Esophagus muscularis mucosa (tissue), 4 donors: ENCODE measurements around the gene CHST15. TPM values are rescaled to one million over a fixed set of nuclear protein-coding genes. Genes with fewer than 3 reads are reported as not detected.

ENCODE experiments used
- DNase-seq: peaks from one replicate; pipeline ENCODE4 v3.0.0-alpha.2; 2017; ENCODE audit errors: extremely low spot score
- H3K27ac ChIP-seq, 4 donors: fragments of 200-600 bp; sonication (generic); replicated peaks in 1 of 4; 1 replicate in 3 of 4; 2 replicates in 1 of 4; pipeline ENCODE4 v1.5.1; 2016 to 2019; ENCODE audit warnings: mild to moderate bottlenecking in 1 of 4
- H3K27me3 ChIP-seq, 4 donors: fragments of 200-600 bp; sonication (generic); one replicate each; pipeline versions ENCODE4 v1.5.1 to v1.6.0; 2016 to 2019
- H3K36me3 ChIP-seq, 4 donors: fragments of 200-600 bp; sonication (generic); one replicate each; pipeline ENCODE4 v1.5.1; 2016 to 2019
- H3K4me1 ChIP-seq, 4 donors: fragments of 200-600 bp; sonication (generic); one replicate each; pipeline ENCODE4 v1.5.1; 2016 to 2019
- H3K4me3 ChIP-seq, 4 donors: fragments of 200-600 bp; sonication (generic); 1 replicate in 2 of 4; 2 replicates in 2 of 4; pipeline ENCODE4 v1.5.1; 2016 to 2019; ENCODE audit warnings: mild to moderate bottlenecking in 4 of 4, moderate library complexity in 1 of 4
- H3K9me3 ChIP-seq, 4 donors: fragments of 200-600 bp; sonication (generic); 1 replicate in 3 of 4; 2 replicates in 1 of 4; pipeline ENCODE4 v1.5.1; 2016 to 2019
- CTCF ChIP-seq, 3 experiments: fragments of 200-600 bp in 2 of 3; fragments of 450-650 bp in 1 of 3; sonication (generic) in 2 of 3; IDR thresholded peaks; one replicate each; pipeline ENCODE4 v1.5.1; 2017 to 2019; ENCODE audit warnings: antibody characterized with exemption in 3 of 3, mild to moderate bottlenecking in 2 of 3, moderate library complexity in 1 of 3
- EP300 ChIP-seq: sonication (generic); formaldehyde crosslinking; IDR thresholded peaks from one replicate; pipeline ENCODE4 v1.6.1; 2017; ENCODE audit warnings: antibody characterized with exemption
- POLR2A ChIP-seq: fragments of 450-650 bp; IDR thresholded peaks from one replicate; pipeline ENCODE4 v1.6.1; 2017; ENCODE audit warnings: antibody characterized with exemption, moderate library complexity, mild to moderate bottlenecking, low read depth
- POLR2AphosphoS5 ChIP-seq, 2 donors: sonication (generic); formaldehyde crosslinking; IDR thresholded peaks; one replicate each; pipeline ENCODE4 v1.6.1; 2017; ENCODE audit warnings: antibody characterized with exemption in 2 of 2
- WGBS: methylation state at CpG from one replicate; pipeline ENCODE4 v1.1.5; 2018; 5-methylcytosine and 5-hydroxymethylcytosine counted together
- intact Hi-C: fragments of 100-400 bp; cut with DNase I; formaldehyde crosslinking; loops from one replicate; pipeline ENCODE4 v1.15.1; 2023
- total RNA-seq, 4 donors: library from RNA; depleted of rRNA; stranded (reverse); fragments of >200 nt; gene quantifications; one replicate each; pipeline versions ENCODE4 v1.1.0 to v1.2.1, GENCODE V29; 2016

CHST15 gene
- total RNA-seq, 4 donors from 2014 or later = 48.2 to 76.1 (median 62.5) TPM

GRCh38 chr10:124057601-124058000 lies 35.8 kb downstream of the CHST15 start:
- no peak for DNase-seq
- no peaks in the 10 kb centered on the region for H3K27me3 ChIP-seq
- intact Hi-C loops = no loop called here
- TF ChIP-seq POLR2A = no peak
- TF ChIP-seq EP300 = no peak
- TF ChIP-seq POLR2AphosphoS5 (IDR thresholded peaks at IDR 0.05) = no peak
- no peak for TF ChIP-seq CTCF (IDR thresholded peaks at IDR 0.05)
- H3K9me3 ChIP-seq = no peaks in the 10 kb centered on the region
- H3K27ac ChIP-seq = no peak overlapping the region
- peaks cover 0 to 11% (median 0%) of the 10 kb centered on the region in 4 donors for H3K36me3 ChIP-seq
- 66% methylated on average over 6 of the region's 6 CpGs for WGBS
- H3K4me3 ChIP-seq = no peak overlapping the region
- peaks cover 0 to 89% (median 72%) of the 10 kb centered on the region in 4 donors for H3K4me1 ChIP-seq

GRCh38 chr10:124056337-124056980 lies 36.9 kb downstream of the CHST15 start:
- Histone ChIP-seq H3K4me1 (peaks cover 0 to 86% (median 61%) of the 10 kb centered on the region in 4 donors), H3K27ac (no peak overlapping the region), H3K9me3 (no peaks in the 10 kb centered on the region), H3K36me3 (peaks cover 0 to 11% (median 0%) of the 10 kb centered on the region in 4 donors), H3K4me3 (no peak overlapping the region), H3K27me3 (no peaks in the 10 kb centered on the region)
- no peak for TF ChIP-seq POLR2AphosphoS5 (IDR thresholded peaks at IDR 0.05)
- TF ChIP-seq EP300 = no peak
- no peak for TF ChIP-seq CTCF (IDR thresholded peaks at IDR 0.05)
- no peak for TF ChIP-seq POLR2A
- no peak for DNase-seq
- WGBS = 88% methylated on average over 7 of the region's 29 CpGs
- intact Hi-C loops = no loop called here

GRCh38 chr10:124053971-124054370 lies 39.4 kb downstream of the CHST15 start:
- 22% methylated on average over 2 of the region's 2 CpGs for WGBS
- Histone ChIP-seq H3K36me3 (no peaks in the 10 kb centered on the region), H3K27ac (peak overlapping the region in 1 of 4 donors; percentile 6), H3K4me1 (peaks cover 0 to 84% (median 55%) of the 10 kb centered on the region in 4 donors), H3K9me3 (no peaks in the 10 kb centered on the region), H3K27me3 (no peaks in the 10 kb centered on the region), H3K4me3 (no peak overlapping the region)
- TF ChIP-seq POLR2AphosphoS5 (IDR thresholded peaks at IDR 0.05) (no peak), POLR2A (no peak)
- no peak for DNase-seq
- intact Hi-C loops = no loop called here

GRCh38 chr10:124052561-124052960 lies 40.8 kb downstream of the CHST15 start:
- Histone ChIP-seq H3K4me3 (no peak overlapping the region), H3K36me3 (no peaks in the 10 kb centered on the region), H3K4me1 (peaks cover 0 to 82% (median 60%) of the 10 kb centered on the region in 4 donors), H3K9me3 (no peaks in the 10 kb centered on the region), H3K27me3 (no peaks in the 10 kb centered on the region), H3K27ac (peak overlapping the region in 1 of 4 donors; percentile 11)
- WGBS = 95% methylated on average over 10 of the region's 10 CpGs
- no peak for TF ChIP-seq EP300
- no peak for TF ChIP-seq CTCF (IDR thresholded peaks at IDR 0.05)
- TF ChIP-seq POLR2AphosphoS5 (IDR thresholded peaks at IDR 0.05) = no peak
- TF ChIP-seq POLR2A = no peak
- DNase-seq = no peak
- intact Hi-C loops = no loop called here

GRCh38 chr10:124050021-124051015 lies 43.1 kb downstream of the CHST15 start:
- Histone ChIP-seq H3K27me3 (no peaks in the 10 kb centered on the region), H3K9me3 (no peaks in the 10 kb centered on the region), H3K36me3 (no peaks in the 10 kb centered on the region), H3K27ac (peak overlapping the region in 3 of 4 donors; percentile 15 to 81 (median 46)), H3K4me3 (no peak overlapping the region), H3K4me1 (peaks cover 0 to 75% (median 55%) of the 10 kb centered on the region in 4 donors)
- TF ChIP-seq POLR2AphosphoS5 (IDR thresholded peaks at IDR 0.05) (no peak), POLR2A (no peak), EP300 (no peak), CTCF (IDR thresholded peaks at IDR 0.05) (no peak)
- intact Hi-C loops = no loop called here
- no peak for DNase-seq
- WGBS = 90% methylated on average over 16 of the region's 17 CpGs
